ENCODE data around the gene SMOC2. TPM values are rescaled to one million over a fixed set of nuclear protein-coding genes. Genes with fewer than 3 reads are reported as not detected.

Gene SMOC2
- polyA plus RNA-seq, 1 experiment = not detected

DNA sequence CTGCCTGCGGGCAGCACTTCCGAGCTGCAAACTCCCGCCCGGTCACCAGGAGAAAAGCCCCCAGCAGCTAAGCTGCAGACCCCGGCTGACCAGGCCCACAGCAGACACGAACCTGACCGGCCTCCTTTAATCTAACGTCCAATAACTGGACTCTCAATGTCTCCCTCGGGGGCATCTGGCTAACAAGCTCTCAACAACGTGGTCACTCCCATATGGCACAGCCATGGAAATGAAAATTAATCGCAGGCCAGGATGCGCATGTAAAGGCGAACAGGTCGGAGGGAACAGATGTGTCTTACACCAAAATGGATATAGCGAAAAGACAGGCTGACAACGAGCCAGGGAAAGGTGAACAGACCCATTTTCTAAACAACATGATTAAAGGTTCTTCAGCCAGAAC is 44.4 kb upstream of the SMOC2 start:
- Histone ChIP-seq H3K27me3 (ENCODE audit: control insufficient read depth, insufficient read depth, low read length) (no peaks in the 10 kb centered on the region), H3K4me3 (ENCODE audit: low read depth, low read length) (no peak overlapping the region), H3K9me3 (ENCODE audit: control insufficient read depth, insufficient read depth, low read length) (peaks cover 75% of the 10 kb centered on the region), H3K27ac (ENCODE audit: low read depth, low read length) (no peak overlapping the region)
- no peak for DNase-seq (ENCODE audit: low read depth, low spot score)
- TF ChIP-seq, protein P1, sequence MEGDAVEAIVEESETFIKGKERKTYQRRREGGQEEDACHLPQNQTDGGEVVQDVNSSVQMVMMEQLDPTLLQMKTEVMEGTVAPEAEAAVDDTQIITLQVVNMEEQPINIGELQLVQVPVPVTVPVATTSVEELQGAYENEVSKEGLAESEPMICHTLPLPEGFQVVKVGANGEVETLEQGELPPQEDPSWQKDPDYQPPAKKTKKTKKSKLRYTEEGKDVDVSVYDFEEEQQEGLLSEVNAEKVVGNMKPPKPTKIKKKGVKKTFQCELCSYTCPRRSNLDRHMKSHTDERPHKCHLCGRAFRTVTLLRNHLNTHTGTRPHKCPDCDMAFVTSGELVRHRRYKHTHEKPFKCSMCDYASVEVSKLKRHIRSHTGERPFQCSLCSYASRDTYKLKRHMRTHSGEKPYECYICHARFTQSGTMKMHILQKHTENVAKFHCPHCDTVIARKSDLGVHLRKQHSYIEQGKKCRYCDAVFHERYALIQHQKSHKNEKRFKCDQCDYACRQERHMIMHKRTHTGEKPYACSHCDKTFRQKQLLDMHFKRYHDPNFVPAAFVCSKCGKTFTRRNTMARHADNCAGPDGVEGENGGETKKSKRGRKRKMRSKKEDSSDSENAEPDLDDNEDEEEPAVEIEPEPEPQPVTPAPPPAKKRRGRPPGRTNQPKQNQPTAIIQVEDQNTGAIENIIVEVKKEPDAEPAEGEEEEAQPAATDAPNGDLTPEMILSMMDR (IDR thresholded peaks at IDR 0.05; ENCODE audit: low read depth, low read length) = no peak
- ChIA-PET CTCF (no interaction called here), POLR2A (no interaction called here)

DNA sequence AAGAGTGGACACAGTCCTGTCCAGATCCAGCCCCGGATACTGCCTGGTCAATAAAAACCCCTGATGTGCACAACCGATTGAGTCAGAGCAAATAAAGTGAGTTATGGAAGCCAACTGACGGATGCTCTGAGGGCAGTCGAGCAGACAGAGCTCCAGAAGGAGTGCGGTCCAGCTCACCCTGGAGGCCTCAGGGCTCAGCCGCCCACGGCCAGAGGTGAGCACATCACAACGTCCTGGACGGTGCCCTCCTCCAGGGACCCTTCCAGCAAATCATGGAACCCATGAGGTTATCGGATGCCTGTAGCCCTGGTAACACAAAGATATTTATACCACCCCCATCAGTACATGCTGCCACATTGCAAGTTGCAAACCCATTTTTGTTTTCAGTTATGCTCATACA is 44.0 kb upstream of the SMOC2 start:
- Histone ChIP-seq H3K27me3 (ENCODE audit: control insufficient read depth, insufficient read depth, low read length) (no peaks in the 10 kb centered on the region), H3K4me3 (ENCODE audit: low read depth, low read length) (no peak overlapping the region), H3K9me3 (ENCODE audit: control insufficient read depth, insufficient read depth, low read length) (peaks cover 70% of the 10 kb centered on the region), H3K27ac (ENCODE audit: low read depth, low read length) (no peak overlapping the region)
- ChIA-PET POLR2A (no interaction called here), CTCF (no interaction called here)
- no peak for DNase-seq (ENCODE audit: low read depth, low spot score)
- TF ChIP-seq, protein P1 (IDR thresholded peaks at IDR 0.05; ENCODE audit: low read depth, low read length) = no peak

DNA sequence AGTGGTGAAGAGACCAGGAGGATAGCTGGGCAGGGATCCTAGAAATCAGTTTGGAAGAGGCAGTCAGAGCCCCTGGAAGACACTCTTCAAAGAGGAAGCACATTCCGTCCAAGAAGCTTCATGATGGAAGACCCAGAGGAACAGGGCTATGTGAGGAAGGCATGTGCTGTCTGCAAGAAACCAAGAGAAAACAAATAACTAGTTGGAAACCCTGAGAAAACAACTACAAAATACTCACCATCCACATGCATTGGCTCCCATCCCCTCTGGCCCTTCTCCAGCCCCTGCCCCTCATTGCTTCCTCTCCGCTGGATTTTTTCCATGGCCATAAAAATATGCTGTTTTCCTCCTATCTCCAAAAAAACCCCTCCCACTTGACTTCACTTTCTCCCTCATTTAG is 40.9 kb upstream of the SMOC2 start:
- no peak overlapping the region for H3K27ac ChIP-seq (ENCODE audit: low read depth, low read length)
- H3K9me3 ChIP-seq (ENCODE audit: control insufficient read depth, insufficient read depth, low read length) = peaks cover 67% of the 10 kb centered on the region
- H3K4me3 ChIP-seq (ENCODE audit: low read depth, low read length) = no peak overlapping the region
- TF ChIP-seq, protein P1 (IDR thresholded peaks at IDR 0.05; ENCODE audit: low read depth, low read length) = no peak
- POLR2A ChIA-PET = no interaction called here
- DNase-seq (ENCODE audit: low read depth, low spot score) = no peak
- no peaks in the 10 kb centered on the region for H3K27me3 ChIP-seq (ENCODE audit: control insufficient read depth, insufficient read depth, low read length)
- CTCF ChIA-PET = no interaction called here

DNA sequence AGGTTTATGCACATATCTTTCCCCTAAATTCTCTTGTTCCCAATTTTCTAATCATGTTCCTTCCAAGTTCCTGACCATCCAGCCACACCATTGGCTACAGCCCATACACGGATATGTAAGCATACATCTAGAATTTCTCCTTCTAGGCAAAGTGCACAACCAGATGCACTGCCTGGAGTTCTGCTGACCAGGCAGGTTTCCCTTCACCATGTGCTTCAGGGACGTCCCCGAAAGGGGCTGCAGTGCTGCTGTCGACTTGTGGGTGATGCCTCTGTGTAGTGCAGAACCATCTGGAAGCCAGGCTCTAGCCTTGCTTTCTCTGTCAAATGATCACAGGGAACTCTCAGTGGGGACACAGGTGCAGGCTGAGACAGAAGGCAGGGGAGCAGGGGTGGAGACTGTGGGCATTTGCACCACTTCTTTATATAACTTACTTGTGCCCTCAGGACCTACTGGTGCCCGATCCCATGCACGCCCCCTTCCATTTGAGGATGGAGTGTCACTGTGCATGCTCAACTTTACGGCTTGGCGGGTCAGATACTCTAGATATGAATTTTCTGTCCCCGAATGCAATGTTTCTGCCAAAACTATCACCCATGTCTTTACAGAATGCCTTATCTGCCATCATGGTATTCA is 37.5 kb upstream of the SMOC2 start:
- TF ChIP-seq, protein P1 (IDR thresholded peaks at IDR 0.05; ENCODE audit: low read depth, low read length) = no peak
- H3K27ac ChIP-seq (ENCODE audit: low read depth, low read length) = no peak overlapping the region
- peaks cover 53% of the 10 kb centered on the region for H3K9me3 ChIP-seq (ENCODE audit: control insufficient read depth, insufficient read depth, low read length)
- no peak for DNase-seq (ENCODE audit: low read depth, low spot score)
- ChIA-PET POLR2A (no interaction called here), CTCF (no interaction called here)
- no peak overlapping the region for H3K4me3 ChIP-seq (ENCODE audit: low read depth, low read length)
- no peaks in the 10 kb centered on the region for H3K27me3 ChIP-seq (ENCODE audit: control insufficient read depth, insufficient read depth, low read length)

DNA sequence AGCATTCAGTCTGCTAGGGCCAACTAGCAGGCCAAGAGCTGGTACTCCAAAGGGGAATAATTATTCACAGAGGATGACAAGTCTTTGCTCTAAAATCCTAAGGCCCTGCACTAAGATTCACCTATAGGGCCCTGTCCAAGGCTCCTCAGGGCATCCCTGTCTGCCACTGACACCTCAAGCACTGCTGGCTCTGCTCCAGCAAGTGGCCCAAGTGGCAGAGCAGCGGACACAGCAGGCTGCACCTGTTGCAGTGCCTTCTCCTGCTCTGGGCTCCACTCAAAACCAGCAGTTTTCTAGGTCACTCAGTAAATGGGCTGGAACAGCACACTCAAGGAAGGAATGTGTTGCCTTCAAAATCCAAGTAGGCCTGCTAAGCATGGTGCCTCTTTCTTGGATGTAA is 36.4 kb upstream of the SMOC2 start:
- H3K27me3 ChIP-seq (ENCODE audit: control insufficient read depth, insufficient read depth, low read length) = no peaks in the 10 kb centered on the region
- TF ChIP-seq, protein P1 (IDR thresholded peaks at IDR 0.05; ENCODE audit: low read depth, low read length) = no peak
- POLR2A ChIA-PET = no interaction called here
- CTCF ChIA-PET = no interaction called here
- DNase-seq (ENCODE audit: low read depth, low spot score) = no peak
- H3K27ac ChIP-seq (ENCODE audit: low read depth, low read length) = no peak overlapping the region
- H3K4me3 ChIP-seq (ENCODE audit: low read depth, low read length) = no peak overlapping the region
- peaks cover 63% of the 10 kb centered on the region for H3K9me3 ChIP-seq (ENCODE audit: control insufficient read depth, insufficient read depth, low read length)
